Stimulated activated CD4-positive, alpha-beta T cell treated with anti-CD3 and anti-CD28 coated beads, TNF-alpha, amount 100 ng/mL, for 48 hours (primary cell): ENCODE data around the gene SCGB3A1.
A peak's percentile ranks its signal among the peaks of the same experiment; 100 is the strongest.

Source experiments
- DNase-seq, 3 donors: peaks; one replicate each; pipeline ENCODE4 v3.0.0-alpha.2; 2020; ENCODE audit warnings: low read depth in 3 of 3

SCGB3A1 gene

GRCh38 chr5:180625125-180625790 is 34.0 kb upstream of the SCGB3A1 start:
- DNase-seq: no peak

GRCh38 chr5:180624587-180624986 is 33.3 kb upstream of the SCGB3A1 start:
- DNase-seq: no peak

- no peak for DNase-seq
Measured at GRCh38 chr5:180623844-180624243, 32.5 kb upstream of the SCGB3A1 start.

- no peak for DNase-seq
Measured at GRCh38 chr5:180623411-180623834, 32.1 kb upstream of the SCGB3A1 start.

GRCh38 chr5:180622910-180623309 is 31.6 kb upstream of the SCGB3A1 start:
- DNase-seq: no peak

- DNase-seq: no peak
Measured at GRCh38 chr5:180621311-180621710, 30.0 kb upstream of the SCGB3A1 start.

- no peak for DNase-seq
Measured at GRCh38 chr5:180620014-180620413, 28.7 kb upstream of the SCGB3A1 start.

GRCh38 chr5:180619563-180619915 is 28.2 kb upstream of the SCGB3A1 start:
- no peak for DNase-seq

- DNase-seq: peak; percentile 11 to 13 (median 11)
Measured at GRCh38 chr5:180618829-180619562, 27.7 kb upstream of the SCGB3A1 start.

- no peak for DNase-seq
Measured at GRCh38 chr5:180618487-180618828, 27.2 kb upstream of the SCGB3A1 start.

- DNase-seq: no peak
Measured at GRCh38 chr5:180613814-180614188, 22.5 kb upstream of the SCGB3A1 start.

- no peak for DNase-seq
Measured at GRCh38 chr5:180613188-180613813, 22.0 kb upstream of the SCGB3A1 start.

- no peak for DNase-seq
Measured at GRCh38 chr5:180612683-180613082, 21.4 kb upstream of the SCGB3A1 start.

- DNase-seq: no peak
Measured at GRCh38 chr5:180611140-180611850, 20.0 kb upstream of the SCGB3A1 start.

- no peak for DNase-seq
Measured at GRCh38 chr5:180609817-180610550, 18.7 kb upstream of the SCGB3A1 start.

- DNase-seq: no peak
Measured at GRCh38 chr5:180609386-180609785, 18.1 kb upstream of the SCGB3A1 start.

- DNase-seq: no peak
Measured at GRCh38 chr5:180608572-180609310, 17.4 kb upstream of the SCGB3A1 start.

GRCh38 chr5:180607861-180608571 is 16.7 kb upstream of the SCGB3A1 start:
- no peak for DNase-seq

- no peak for DNase-seq
Measured at GRCh38 chr5:180606215-180606785, 15.0 kb upstream of the SCGB3A1 start.

- DNase-seq: peak; percentile 38 to 57 (median 52)
Measured at GRCh38 chr5:180605554-180606214, 14.4 kb upstream of the SCGB3A1 start.
